GM19463 (cell line): ENCODE results near the gene LIAS.
"Not testable (repeated sequence)": the region's sequence is repeated elsewhere in the genome, so short reads cannot be mapped to it uniquely, and the experiment has no call there.

ENCODE experiments used
- ATAC-seq: cut with Tn5 transposase; IDR thresholded peaks from one replicate; pipeline ENCODE4 v1.9.1; 2021; ENCODE audit warnings: mild to moderate bottlenecking, moderate library complexity; ENCODE audit not compliant: unreplicated experiment

The LIAS gene

GRCh38 chr4:39458505-39459300, at the start of gene LIAS, which contains the start of gene RPL9:
Gene LIAS (plus strand): TSS chr4:39459056. CDS start chr4:39459118, 62 bp downstream.
Gene RPL9 (minus strand): TSS chr4:39458922. CDS start chr4:39458439, 483 bp downstream.
- ATAC-seq: peak; percentile 75

- no peak for ATAC-seq
Observed at GRCh38 chr4:39410415-39410814, 48.4 kb upstream of the LIAS start.

GRCh38 chr4:39411561-39411960, 47.3 kb upstream of the LIAS start:
- not testable (repeated sequence) for ATAC-seq

- ATAC-seq: no peak
Observed at GRCh38 chr4:39415678-39416283, 43.1 kb upstream of the LIAS start.

- ATAC-seq: no peak
Observed at GRCh38 chr4:39422247-39422646, 36.6 kb upstream of the LIAS start.

GRCh38 chr4:39425297-39425696, 33.6 kb upstream of the LIAS start:
- ATAC-seq: not testable (repeated sequence)

GRCh38 chr4:39426728-39427127, 32.1 kb upstream of the LIAS start:
- ATAC-seq: no peak

- no peak for ATAC-seq
Observed at GRCh38 chr4:39427520-39428114, 31.2 kb upstream of the LIAS start.

GRCh38 chr4:39429476-39430334, 29.2 kb upstream of the LIAS start:
- ATAC-seq: no peak

GRCh38 chr4:39433878-39434492, 24.9 kb upstream of the LIAS start:
- no peak for ATAC-seq

GRCh38 chr4:39435659-39436563, 22.9 kb upstream of the LIAS start:
- ATAC-seq: no peak

- no peak for ATAC-seq
Observed at GRCh38 chr4:39441593-39441992, 17.3 kb upstream of the LIAS start.

- no peak for ATAC-seq
Observed at GRCh38 chr4:39442998-39443397, 15.9 kb upstream of the LIAS start.

GRCh38 chr4:39446483-39446841, 12.4 kb upstream of the LIAS start:
- no peak for ATAC-seq

- ATAC-seq: peak; percentile 80
Observed at GRCh38 chr4:39446842-39447573, 11.8 kb upstream of the LIAS start.

- no peak for ATAC-seq
Observed at GRCh38 chr4:39450618-39451017, 8.2 kb upstream of the LIAS start.

GRCh38 chr4:39451423-39452023, 7.3 kb upstream of the LIAS start:
- ATAC-seq: no peak

- no peak for ATAC-seq
Observed at GRCh38 chr4:39452153-39452859, 6.5 kb upstream of the LIAS start.
